ENCODE measurements around the gene ADAMTS5.

The ADAMTS5 gene

DNA sequence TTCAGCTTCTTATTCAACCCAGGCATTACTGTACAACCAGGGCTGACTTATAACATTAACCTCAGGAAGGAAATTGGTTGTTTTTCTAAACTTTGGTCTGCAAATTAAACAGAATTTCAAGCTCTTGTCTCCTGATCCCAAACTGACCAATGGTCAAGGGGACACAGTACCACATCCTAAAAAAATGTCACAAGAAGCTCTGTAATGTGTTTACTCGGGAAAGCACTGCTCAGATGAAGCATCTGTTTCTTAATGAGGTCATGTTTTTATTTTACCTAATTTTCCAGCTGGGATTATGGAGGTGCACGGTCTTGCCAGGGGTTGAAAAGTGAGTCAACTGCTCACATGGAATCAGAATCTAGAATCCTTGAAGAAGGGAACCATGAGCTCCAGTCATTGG is 18.7 kb downstream of the ADAMTS5 start:
- no peak for DNase-seq

DNA sequence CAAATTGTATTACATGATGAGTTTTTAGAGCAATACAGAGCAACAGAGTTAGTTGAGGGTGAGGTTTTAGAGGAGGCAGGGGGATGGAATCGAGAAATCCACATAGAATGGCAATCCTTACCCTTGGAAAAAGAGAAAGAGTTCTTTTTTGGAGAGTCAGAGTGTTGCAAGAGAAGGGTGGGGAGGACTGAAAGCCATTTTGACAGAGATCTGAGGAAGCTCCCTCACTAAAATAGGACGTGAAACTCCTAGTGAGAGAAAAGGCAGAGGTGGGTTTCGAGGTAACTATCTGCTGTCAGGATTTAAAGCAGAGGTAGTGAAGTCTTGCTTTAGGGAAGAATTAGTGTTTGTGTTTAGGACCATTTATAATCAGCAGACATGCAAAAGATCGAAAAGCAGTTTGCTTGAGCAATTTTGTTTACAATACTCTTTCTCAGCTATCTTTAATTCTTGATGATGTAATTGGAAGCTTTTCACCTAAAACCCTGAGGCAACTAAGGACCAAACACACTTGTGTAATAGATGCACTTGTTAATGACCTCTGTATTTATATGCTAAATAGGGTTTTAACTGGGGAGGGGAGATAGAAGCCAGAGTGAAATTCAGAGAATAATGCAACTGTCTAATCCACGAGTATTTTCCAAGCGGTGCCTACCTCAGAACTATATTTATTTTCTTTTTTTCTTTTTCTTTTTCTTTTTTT is 20.0 kb downstream of the ADAMTS5 start:
- no peak for DNase-seq

DNA sequence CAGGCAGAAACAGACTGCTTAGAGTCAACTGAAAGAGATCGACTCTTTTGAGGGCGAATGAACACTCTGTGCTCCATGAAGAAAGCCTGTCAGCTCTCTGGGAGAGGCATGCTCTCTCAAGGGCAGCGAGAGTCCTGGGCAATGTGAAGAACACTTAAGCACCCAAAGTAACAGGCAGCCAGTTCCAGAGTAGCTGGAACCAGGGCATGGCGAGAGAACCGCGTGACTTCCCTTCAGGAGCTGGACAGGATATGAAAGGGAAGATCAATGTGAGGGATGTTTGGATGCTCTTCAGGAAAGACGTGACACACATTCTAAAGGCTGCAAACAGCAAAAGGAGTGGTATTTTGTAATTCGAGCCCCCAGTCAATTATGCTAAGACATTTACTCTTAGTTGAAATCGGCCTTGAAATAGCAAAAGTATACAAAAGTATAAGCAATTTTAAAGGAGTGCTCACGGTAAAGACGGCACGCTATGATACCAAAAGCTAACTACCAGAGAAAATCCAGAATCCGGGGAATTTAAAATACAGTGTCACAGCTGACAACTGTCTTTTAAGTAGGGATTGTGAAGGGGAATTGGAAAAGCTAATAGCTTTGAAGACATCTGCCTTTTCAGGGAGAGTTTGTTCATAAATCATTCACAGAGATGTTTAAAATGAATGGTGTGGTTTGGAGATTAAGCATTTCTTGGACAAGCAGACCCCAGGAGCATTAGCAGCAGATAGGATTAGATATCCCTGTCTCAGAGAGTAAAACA is 20.8 kb downstream of the ADAMTS5 start:
- peak in 30 of 51 donors; percentile 0 to 59 (median 30) for DNase-seq

DNA sequence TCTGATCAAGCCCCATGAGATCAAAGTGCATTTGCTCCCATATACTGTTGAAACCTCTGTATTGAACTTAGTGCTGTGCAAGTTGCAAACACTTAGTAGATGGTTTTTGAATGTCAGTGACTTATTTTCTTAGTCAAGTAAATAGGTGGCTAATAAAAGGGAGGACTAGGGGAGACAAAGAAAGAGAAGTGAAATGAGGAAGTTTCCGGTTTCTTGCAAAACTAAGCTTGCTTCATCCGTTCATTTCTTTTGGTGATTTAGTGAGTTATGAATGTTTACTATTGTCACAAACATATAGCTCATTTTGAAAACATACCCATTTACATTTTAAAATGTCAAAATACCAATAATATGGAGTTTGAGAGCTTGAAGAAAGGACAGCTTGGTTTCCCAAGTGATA is 23.0 kb downstream of the ADAMTS5 start:
- DNase-seq, result no peak

DNA sequence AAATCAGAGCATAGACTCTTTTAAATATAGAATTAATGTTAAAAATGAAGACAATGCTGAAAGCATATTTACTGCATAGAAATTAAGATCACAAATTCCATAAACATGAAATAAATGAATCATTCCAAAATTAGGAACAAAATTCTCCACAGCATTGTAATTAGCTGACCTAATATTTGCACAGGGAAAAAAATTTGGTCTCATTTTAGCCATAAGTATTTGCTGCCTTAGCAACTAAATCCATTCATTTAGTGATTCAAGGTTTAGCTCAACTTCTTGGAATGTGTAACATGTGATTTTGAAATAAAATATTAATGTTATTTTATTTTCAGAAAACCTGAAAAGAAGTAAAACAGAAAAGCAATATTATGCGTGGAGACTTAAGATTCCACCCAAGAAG is 25.5 kb downstream of the ADAMTS5 start:
- no peak for DNase-seq

DNA sequence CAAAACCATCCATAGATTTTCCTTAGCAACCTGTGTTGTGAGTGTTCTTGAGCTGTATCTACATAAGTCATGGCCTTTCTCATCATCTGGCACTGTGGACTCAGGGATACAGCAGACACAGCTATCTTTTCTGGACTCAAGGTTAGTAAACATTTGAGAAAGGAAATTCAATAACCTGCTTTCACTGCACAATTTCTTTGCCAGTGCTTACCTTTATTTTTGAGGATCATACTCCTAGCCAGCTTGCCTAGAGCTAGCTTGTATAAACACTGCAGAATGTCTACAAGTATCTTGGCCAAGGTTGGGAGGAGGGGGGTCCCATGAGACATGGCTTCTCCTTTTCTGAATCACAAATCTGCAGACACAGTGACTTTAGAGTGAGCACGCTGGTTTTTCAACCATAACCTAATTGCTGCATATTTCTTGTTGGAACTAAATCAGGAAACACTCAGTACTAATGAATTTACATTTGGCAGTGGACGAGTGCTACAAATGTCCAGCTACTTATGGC is 27.2 kb downstream of the ADAMTS5 start:
- no peak for DNase-seq

DNA sequence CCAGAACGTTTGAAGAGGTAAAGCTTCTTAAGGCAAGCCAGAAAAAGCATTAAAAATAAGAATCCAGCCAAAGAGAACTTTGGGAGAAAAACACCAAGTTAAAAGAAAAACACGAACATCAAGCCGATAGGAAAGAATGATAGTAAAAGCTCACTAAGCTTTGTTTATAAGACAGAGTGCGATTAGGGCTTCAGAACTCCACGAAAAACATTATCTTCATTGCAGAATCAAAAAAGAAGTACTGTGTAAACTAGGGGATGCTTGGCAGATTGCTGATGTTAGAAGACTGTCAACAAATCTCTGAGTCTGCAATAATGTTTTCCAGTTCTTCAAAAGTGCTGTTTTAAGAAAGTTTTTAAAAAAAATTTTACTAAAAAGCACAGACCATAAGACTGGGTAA is 30.2 kb downstream of the ADAMTS5 start:
- DNase-seq, result no peak

DNA sequence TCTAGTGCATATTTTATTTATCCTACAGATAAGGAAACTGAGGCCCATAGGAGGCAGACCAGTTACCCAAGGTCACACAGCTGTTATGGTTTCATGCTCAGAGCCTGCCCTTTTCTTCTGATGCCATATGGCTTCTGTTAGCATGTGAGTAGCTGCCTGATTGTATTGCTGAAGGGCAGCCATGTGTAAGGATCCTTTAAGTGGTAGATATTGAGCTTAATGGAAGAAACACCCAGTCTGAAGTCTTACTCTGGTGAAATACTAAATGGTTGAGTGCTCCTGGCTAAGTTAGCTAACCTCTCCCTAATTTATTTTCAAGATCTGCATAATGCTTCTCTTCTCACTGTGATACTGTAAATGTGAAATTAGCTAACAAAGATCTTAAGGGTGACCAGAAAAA is 30.9 kb downstream of the ADAMTS5 start:
- DNase-seq, result no peak

DNA sequence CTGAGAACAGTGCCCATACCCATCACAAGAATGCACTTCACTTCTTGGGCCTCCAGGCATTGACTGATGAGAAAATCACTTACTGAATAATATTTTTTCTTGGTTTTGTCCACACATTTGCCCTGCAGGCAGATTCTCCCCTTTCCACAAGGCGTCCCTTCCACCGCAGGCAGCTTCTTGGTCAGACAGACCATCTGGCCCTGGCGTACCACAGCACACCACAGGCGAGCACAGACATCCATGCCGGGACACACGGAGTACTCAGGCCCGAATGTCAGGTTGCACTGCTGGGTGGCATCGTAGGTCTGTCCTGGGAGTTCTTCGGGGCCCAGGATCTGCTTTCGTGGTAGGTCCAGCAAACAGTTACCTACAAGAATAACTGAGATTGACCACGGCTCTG is 32.5 kb downstream of the ADAMTS5 start:
- no peak for DNase-seq

DNA sequence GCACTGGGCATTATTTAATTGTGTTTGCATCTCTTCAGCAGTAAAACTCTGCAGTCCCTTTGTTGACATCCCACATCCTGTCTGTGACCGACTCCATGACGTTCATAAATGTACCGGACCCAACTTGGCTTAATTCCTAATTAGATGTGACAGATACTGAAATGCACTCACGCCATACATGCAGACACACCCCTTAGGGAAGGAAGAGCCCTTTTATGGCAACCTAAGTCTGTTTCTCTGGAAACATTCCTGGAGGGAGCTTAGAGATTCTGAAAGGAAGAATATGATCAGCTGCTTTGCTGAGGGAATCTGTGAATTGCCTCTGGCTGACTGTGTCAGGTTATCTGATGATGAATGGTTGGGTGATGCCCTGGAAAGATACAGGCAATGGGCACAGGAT is 33.4 kb downstream of the ADAMTS5 start:
- DNase-seq, result no peak

DNA sequence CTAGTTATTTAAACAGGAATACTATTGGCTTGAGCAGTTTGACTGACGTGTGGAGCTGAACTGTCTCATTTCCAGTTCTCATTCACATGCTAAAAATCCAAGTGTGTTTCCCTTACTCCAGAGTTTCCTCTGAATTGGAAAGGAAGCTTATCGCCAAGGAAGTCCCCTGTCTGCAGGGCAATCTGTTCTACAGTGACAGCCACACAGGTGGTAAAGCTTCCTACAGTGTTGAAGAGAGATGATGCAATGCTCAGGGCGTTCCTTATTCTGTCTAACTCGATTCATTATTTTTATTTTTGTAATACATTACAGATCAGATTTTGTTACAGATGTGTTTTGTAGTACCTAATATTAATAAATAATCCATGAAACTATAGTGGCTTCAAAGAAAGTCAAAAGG is 41.3 kb downstream of the ADAMTS5 start:
- DNase-seq, result no peak

DNA sequence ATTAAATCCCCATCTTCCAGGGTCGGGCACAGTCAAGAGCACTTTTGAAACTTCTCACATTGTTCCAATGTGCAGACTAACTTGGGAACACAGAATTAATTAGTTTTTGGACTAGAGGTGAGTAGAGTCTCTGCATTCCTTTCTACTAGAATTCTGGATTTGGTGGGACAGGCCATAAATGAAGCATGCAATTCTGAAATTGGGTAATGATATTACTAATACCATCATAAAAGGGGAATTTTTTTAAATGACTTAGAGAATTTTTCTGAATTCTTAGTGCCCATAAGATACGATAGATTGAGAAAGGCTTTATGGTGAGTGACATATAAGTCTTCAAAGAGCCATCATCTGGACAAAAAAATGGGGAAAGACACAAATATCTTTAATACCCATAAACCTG is 41.8 kb downstream of the ADAMTS5 start:
- DNase-seq, result no peak

DNA sequence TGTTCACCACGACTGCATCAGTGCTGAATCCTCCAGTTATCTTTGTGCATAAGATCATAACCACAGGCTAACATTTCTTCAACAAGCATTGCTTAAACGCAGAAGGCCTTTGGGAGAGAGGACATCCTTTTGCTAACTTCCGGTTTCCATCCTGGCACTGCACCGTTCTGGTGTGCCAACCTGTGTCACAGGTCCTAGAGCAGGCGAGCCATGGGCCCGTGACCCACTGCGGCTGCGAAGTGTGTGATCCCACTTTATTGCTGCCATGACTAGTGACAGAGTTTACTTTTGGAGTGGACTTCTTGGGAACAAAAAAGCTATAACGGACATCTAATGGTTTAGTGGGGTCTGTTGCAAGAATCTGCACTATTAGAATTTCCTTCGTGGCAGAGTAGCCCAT is 42.9 kb downstream of the ADAMTS5 start:
- no peak for DNase-seq

DNA sequence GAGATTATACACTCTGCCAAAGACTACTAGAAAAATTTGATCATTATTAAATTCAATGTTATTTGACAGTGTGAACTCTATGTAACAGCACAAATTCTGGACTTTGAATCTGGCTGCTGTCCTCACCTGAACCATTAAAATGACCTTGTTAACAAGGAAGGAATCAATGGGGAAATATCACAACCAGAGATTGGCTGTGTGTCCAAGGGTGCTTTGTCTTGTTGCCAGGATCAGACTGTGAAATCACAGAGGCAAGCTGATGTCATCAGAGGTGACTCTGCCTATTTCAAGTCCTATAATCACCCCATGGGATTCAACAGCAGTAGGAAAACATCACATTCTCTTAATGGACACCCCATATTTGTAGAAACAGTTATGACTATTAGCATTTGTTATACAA is 46.8 kb downstream of the ADAMTS5 start:
- DNase-seq, result no peak

DNA sequence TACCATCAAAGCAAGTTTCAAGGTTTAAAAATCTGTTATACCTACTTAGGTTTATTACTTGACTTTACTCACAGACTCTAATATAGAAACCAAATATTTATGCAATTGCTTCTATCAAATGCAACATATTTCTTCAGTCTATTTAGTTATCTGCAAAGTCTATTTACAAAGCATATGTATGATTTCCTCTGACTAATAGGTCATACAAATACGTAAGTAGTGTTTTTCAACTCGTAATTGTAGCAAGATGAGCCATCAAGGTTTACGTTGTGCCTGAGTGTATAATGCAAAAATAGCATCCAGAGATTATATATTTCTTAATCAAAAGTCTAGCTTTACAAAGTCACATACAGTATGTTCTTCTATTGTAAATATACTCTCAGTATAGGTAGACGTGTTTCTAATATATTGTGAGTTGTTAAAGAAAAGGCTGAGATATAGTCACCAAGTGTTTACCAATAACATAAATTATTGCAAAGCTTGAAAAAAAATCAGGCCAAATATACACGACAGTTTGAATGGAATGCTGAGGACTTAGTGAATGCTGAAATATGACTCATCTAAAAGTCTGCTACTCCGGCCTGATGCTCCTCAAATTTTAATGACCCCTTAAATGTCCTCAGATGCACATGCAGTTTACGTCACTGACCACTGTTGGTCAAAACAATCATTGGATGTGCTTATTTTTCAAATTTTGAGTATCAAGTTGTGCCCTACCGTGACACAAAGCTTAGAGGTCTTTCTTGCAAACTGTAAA is 48.4 kb downstream of the ADAMTS5 start:
- no peak for DNase-seq

DNA sequence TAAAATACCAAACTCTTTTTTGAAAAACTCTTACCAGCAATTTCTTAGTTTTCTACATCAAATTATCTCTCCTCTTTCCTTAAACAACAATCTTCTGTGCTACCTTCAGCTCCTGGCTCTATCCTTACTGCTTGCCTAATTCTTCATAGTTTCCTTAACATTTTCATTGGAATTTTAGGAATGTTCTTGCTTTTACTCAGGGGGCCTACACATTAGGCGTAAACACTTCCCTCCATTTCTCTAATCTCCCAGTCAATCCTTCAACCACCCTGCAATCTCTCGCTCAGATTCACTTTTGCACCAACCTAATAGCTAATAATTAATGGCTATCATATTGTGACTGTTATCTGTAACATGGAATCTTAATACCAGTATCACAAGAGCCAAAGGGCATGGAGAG is 50.1 kb downstream of the ADAMTS5 start:
- DNase-seq, result no peak

DNA sequence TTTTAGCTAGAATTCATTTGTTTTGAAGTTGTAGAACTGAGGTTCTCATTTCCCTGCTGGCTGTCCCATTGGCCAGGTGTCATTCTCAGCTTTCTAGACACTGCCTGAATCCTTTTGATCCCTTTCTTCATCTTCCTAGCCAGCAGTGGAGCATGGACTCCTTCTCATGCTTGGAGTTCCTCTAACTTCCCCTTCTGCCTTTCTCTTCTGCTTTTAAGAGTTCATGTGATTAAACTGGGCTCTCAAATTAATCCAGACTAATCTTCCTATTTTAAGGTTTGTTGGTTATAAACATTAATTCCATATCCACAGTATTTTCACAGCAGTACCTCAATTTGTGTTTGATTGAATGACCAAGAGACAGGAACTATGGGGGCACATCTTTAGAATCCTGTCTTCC is 52.3 kb downstream of the ADAMTS5 start:
- no peak for DNase-seq

DNA sequence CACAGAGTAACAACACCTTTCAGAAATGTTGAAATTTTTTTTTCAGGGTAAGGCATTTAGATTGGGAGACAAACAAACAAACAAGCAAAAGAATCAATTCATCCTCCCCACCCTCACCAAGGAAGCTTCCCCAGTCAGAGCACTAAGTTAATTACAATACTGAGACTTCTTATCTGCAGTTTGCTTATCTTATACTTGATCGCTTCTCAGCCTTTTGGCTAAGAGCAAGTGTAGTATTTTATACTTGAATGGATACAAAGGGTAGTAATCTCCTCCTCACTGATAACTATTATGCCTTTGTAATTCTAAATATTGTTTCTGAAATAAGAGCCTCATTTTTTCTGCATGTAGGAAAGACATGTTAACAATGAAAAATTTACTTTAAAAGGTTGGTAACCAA is 54.4 kb downstream of the ADAMTS5 start:
- DNase-seq, result no peak

DNA sequence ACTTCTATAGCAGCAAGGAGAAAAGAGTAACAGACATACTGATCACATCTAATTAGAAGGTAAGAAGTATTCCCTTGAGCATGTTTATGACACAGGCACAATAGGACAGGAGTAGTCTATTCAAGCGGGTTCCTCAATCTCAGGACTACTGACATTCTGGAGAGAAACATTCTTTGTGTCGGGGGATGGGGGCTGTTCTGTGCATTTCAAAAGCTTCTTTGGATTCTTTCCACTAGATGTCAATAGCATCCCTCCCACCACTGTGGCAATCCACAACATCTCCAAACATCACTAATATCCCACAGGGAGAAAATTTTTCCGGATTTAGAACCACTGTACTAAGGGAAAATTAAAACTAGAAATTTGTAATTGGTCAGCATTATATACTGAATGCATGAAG is 56.9 kb downstream of the ADAMTS5 start:
- DNase-seq, result no peak

DNA sequence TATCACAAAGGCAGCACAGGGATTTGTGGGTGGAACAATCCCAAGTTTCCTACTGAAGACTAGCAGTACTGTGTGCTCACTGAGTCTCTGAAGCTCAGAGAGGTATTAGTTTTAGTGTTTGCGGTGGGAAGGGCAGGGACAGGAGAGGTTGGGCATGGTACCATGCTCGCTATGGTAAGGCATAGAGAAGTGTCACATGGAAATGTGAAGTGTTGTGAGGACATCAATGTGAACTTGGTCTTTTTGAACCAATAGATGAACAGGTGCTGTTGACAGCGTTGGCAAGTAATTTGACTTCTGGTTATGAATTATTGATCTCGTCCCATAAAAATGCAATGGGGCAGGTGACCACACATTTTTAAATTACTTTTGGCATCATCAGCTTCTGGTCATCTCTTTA is 65.9 kb downstream of the ADAMTS5 start:
- no peak for DNase-seq

DNA sequence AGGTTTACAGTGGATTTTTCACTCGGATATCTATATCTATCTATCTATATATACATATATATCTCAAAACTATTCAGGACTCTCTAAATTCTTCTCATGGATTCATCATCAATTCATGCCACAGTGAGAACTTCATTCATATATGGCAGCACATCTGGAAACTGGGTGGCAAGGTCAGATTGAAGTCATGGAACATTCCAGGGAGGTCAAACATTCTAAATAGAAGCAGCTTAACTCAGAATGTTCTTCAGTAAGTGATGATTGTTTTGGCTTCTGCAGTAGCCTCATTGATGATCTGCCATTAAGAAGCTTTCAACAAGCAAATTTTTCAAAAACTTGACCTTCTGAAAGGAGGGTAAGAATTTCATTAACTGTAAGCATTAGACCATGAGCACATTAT is 74.7 kb downstream of the ADAMTS5 start:
- no peak for DNase-seq

DNA sequence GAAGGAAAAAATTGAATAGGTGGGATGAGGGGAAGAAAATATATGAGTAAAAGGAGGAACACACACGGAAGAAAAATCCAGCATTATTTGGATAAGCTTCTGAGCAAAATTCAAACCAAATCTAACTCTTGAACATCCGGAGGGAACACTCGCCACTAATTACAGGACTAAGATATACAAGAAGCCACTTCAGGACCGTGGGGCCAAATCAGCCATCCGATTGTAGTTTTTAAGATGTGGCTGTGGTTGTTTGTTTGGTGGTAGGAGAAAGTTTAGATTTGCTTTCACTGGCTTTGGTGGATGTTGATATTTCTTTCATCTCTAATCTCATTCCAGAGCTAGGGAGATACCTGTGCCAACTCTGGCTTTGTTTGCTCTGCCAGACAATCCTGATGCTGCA is 78.0 kb downstream of the ADAMTS5 start:
- no peak for DNase-seq

DNA sequence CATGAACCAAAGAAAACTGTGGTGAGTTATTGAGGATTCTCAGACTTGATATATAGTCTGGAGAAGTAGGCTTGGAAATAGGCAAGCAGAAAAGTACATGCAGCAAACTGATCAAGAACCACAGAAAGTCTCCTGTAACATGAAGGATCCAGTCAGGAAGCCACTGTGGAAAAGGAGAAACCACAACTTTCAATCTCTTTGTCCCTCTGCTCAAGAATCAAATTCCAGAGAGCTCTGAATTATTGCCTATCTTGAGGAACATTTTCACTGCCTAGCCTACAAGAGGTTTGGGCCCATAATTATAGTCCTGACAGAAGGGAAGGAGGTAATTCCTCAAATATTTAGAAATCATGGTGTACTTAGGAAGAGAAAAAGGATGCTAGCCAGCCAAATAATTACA is 78.6 kb downstream of the ADAMTS5 start:
- DNase-seq, result no peak

All from hypothalamus (tissue), 51 donors.